Ureter (tissue), 1 donor: Measurements from ENCODE around the gene KPTN. TPM values are rescaled to one million over a fixed set of nuclear protein-coding genes. Genes with fewer than 3 reads are reported as not detected.

ENCODE experiments used
- DNase-seq: peaks from one replicate; pipeline ENCODE4 v3.0.0-alpha.2; 2020; ENCODE audit warnings: low spot score
- total RNA-seq: library from RNA; stranded (reverse); gene quantifications from one replicate; pipeline ENCODE4 v1.2.4, GENCODE V29; 2023
- donor health status: DM: yes; HTN: yes; CAD: no.

Gene KPTN
- 13.9 TPM for total RNA-seq

DNA sequence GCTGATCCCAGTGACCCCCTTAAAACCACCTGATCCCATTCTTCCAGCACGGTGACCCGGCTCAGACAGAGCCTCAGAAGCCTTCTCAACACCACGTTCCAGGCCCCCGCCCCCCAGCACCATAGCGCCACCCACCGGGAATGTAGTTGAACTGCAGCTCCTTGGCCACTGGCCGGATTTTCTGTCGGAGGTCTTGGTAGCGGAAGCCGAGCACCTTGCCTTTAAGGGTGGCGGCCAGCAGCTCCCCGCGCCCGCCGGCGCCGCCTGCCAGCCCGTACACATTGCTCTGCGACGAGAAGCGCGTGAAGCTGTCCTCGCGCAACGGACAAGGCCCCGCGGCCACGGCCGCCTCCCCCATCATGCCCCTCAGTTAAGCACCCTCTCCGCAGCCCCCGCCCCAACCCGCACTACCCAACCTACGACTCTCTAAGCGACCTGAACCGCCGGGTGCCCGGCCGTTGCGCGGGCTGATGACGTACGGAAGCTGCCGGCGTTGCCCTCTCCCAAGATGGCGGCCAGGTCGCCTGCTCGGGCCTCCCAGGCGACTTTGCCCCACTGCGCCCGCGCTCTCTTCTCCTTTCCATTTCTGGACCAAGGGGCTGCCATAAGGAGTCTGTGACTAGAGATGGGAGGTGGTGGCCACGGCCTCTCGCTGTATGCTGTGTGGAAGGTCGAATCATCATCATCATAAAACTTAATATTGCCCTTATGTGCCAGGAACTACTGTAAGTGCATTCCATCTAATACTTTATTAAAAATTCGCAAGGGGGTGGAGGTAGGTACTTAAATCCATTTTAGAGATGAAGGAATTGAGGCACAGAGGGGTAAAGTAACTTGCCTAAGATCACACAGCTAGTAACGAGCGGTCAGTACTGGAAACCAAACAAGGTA is at the start of gene KPTN:
KPTN (minus strand) TSS at position 420 of the 891 bp plus-strand sequence; CDS start at position 361, 59 bp downstream.
- DNase-seq = peak; percentile 87

DNA sequence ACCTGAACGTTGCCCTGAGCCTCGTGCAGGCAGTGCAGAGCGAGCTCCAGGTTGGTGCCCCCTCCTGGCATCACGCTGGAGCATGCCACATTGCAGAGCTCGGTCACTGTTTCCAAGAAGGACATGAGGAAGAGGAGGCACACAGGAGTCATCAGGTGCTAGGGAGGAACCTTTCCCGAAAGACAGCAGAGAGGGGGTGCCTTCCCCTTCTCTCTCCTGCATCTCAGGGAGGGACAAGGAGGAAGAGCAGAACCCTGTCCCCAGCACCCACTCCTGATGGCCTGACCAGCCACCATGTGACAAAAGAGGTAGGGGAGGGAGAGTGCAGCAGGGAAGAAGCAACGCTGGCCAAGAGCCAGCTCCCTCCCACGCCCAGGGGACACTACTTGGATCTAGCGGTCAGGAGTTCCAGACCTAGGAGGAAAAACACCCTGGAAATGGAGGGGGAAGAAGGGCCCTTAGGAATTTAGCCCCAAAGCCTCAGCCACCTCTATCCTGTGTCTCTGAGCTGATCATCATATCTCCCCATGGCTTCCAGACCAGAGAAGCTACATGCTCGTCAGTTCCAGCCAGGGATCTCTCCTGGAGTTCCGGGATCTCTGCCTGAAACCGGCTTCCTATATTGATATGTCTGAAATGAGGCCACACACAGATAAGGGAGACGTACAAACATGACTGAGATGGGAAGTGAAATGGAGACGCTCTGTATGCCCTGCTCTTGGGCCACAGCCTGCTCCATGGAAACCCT is 47.8 kb upstream of the KPTN start:
- no peak for DNase-seq

DNA sequence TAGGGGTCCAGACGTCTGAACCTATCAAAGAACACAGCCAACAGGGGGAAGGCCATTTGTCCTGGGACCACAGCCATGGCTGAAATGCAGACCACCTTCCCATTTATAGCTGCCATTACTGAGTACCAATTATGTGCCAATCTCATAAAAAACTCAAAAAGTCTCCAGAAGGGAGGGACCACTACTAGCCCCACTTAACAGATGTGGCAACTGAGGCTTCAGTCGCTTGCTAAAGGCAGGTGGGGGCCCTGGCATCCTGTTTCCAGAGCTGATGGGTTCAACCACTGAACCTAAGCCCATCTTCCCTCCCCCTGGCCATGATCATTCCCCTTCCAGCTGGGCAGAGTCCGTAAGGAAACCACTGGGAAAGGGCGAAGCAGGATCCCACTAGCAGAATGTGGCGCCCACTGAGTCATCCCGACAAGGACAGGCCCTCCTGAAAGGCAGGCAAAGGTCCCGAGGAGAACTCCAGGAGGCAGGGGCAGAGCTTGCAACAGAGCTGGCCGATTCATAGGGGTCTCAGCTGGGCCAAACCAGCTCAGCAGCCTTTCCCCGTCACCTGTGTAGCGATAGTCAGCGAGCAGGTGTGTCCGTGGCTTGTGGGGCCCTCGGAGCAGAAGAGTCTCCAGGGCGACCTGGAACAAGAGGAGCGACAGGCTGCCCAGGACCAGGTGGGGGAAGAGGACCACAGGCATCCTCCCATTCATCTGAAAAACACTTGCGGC is 45.2 kb upstream of the KPTN start:
- no peak for DNase-seq

DNA sequence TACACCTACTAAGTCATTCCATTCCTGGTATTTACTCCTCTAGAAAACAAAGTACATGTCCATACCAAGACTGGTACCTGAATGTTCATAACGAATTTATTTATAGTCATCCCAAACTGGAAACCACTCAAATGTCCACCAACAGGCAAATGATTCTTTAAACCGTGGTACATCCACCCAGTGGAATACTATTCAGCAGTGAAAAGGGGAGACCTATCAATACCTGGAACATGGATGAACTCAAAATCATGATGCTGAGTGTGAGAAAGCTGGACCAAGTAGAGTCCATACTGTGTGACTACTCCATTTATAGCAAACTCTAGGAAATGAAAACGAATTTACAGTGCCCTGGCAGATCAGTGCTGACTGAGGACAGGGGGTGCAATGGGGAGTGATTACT is 42.8 kb upstream of the KPTN start:
- no peak for DNase-seq

DNA sequence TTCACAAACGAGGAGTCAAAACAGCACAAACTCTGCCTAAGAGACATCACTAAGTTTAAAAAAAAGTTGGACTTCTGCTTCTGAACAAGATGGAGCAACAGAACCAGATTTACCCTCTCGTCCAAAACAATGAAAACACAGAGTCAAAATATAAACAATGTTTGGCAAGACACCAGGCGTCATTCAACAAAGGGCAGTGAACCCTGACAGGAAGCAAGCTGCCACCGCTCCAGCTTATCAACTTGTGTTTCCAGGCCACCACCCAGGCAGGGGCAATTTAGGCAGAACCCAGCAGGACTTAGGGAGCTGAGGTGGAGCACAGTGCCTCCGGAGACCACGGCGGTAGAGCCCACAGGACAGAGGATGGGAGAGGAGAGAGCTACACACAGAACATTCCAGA is 39.5 kb upstream of the KPTN start:
- no peak for DNase-seq

DNA sequence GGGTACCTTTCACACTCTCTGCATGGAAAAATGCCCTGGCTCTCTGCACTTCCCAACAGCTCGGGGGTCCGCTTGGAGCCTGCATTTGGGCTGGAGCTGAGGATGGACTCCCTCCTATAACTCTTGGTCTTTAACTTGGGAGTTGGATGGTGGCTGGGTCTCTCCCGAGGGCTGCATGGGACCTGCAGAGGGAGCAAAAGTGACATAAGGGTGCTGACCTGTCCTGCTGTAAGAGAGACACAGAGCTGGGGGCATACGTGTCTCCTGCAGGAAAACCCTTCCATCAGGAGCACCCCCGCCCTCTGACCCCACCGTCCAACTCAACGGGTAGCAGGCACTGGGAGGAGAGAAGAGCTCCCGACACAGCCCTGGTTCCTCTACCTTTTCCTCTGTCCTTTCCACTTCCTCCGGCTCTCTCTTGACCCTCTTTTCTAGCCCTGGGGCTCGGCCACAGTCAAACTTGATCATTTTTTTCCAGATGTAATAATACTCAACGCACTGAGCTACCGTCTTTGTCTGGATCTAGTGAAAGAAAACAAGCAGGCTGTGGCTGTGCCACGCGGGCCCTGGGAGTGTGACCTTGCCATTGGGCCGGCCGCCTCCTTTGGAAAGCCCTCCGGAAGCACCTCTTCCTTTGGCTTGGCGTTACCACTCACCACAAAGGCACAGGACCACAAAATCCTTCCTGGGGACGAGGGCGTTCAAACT is 37.6 kb upstream of the KPTN start:
- no peak for DNase-seq

DNA sequence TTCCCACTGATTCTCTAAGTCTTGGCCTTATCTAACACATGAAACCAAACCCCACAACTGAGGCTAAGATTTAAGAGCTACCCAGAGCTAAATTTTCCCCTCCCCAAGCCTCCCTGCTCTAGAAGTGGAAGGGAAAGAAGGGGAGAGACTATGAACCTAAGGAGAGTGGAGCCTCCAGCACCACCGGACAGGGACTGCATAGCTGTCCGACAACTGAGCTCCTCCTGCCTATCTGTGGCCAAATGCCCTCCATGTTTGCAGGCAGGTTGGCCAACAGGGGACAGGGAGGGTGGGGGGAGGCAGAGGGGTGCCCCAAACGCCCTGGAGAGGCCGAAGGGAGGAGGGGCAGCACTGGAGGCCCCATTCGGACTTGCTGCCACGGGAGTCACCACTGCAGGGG is 36.8 kb upstream of the KPTN start:
- DNase-seq = no peak

DNA sequence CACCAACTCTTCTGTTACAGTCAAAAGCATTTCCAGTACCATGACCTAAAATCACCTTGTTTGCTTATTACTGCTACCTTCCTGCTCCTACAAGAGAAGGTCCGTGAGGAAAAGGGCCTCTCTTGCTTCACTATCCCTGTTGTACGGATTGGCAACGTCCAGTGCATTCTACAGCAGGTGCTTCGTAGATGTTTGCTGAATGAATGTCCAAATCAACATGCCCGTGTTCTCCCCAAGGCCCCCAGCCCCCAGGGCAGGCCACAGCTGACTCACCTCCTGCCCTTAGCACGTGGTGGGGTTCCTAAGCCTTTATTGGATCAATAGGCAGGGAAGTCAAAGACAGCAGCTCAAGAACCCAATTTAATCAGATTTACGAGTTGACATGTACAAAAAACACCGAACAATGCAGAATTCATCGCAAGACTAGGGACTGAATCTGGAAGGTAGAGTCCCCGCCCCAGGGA is 36.4 kb upstream of the KPTN start:
- DNase-seq = no peak

DNA sequence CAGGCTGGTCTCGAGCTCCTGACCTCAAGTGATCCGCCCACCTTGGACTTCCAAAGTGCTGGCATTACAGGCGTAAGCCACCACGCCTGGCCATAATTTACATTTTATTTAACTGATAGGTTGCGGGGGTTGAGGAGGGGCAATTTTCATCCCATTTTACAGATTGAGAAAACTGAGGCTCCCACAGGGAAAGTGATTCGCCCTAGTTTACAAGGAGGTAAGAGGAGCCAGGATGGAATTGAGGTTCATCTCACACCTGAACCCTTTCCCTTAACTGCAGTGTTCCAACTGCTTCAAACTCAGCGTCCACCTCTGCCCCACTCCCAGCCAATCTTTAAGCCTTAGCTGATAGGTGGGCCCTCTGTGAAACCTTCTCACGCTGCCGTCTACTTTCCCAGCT is 34.8 kb upstream of the KPTN start:
- no peak for DNase-seq

DNA sequence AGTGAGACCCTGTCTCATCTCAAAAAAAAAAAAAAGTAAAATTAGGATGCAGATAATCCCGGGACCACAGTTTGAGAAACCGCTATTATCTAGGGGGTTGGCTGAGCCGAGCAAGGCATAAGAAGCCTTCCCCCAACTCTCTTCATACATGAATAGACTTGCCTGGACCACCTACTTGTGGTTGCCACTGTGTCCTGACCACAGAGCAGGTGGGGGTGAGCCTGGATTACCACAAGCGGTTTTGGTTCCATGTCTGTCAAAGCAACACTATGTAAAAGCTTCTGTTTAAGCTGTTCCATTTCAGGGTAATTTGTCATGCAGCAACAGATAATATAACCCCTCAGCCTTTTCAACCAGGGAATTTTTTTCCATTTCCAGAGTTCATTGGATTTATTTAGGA is 34.1 kb upstream of the KPTN start:
- no peak for DNase-seq

DNA sequence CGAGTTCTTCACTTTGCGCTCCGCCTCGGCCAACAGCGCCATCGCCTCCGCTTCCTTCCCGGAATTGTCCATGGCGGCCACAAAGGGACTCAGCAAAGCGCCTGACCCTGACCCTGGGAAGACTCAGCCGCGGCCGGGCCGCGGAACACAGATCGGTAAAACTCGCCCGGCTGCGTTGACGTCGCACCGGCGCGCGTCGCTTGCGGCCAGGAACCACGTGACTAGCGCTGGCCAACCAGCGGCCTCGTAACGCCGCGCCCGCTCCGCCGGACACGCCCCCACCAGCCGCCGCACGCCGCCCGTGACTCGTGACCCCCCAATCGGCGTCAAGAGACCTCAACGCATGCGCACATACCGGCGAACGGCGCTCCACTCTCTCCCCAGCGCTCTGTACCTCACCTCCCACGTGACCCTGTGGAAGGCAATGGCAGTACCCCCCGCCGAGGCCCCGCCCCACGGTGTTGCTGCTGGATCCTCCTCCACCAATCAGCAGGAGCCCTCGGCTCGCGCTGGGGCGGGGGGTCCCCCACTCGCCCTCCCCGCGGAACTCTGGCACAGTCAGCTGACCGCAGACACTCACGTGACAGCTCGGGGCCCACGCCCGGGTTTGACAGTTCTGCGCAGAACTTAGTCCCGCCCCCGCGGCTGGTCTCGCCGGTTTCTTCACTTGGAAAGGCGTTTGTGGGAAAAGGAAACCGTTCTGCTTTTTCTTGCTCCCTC is 31.0 kb upstream of the KPTN start, which contains the start of gene NAPA:
NAPA (minus strand) TSS at position 195 of the 720 bp plus-strand sequence; CDS start at position 72, 123 bp downstream.
- peak; percentile 100 for DNase-seq

DNA sequence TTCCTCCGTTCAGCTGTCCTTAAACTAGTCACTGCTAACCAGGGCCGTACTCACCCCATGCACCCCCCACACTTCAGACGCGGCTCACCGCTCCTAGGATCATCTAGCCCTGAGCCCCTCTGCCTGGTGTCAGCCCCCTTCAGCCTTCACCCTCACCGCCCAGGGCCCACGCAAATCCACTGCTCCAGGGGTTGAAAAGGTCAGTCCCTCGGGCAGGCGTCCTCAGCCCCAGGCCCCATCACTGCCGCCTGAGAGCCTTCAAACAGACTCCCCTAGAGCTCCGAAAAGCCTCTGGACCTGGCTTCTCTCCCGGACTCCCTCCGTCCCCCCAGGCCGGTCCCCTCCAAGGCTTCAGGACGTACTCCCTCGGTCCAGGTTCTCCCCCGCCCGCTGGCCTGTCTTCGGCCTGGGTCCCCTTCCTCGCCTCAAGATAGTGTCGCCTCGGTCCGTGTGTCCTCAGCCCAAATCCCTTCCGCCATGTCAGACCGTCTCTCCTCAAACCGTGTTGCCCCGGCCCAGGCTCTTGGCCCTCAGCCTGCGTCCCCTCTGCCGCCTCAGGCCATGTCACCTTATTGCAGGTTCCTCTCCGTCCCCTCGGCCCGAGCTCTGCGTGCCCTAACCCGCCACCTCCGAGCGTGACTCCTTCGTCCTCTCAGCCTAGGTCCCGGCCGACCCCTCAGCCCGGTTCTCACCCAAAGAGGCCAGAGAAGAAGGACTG is 30.3 kb upstream of the KPTN start:
- no peak for DNase-seq

DNA sequence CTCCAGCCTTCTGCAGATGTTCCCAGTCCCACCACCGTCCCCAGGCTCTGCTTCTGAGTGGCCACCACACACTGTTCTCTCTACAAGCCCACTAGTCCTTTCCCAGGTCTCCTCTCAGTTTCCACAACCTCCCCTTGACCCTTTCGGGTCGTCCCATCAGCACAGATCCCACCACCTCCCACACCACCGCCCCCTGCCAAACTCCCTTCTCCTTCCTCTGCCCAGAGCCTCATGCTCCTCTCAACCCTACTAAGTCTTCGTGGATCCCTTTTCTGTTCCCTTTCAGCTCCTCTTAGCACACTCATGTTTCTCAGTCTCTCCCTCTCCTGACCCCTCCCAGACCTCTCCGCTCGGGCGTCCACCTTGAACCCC is 28.9 kb upstream of the KPTN start:
- no peak for DNase-seq

DNA sequence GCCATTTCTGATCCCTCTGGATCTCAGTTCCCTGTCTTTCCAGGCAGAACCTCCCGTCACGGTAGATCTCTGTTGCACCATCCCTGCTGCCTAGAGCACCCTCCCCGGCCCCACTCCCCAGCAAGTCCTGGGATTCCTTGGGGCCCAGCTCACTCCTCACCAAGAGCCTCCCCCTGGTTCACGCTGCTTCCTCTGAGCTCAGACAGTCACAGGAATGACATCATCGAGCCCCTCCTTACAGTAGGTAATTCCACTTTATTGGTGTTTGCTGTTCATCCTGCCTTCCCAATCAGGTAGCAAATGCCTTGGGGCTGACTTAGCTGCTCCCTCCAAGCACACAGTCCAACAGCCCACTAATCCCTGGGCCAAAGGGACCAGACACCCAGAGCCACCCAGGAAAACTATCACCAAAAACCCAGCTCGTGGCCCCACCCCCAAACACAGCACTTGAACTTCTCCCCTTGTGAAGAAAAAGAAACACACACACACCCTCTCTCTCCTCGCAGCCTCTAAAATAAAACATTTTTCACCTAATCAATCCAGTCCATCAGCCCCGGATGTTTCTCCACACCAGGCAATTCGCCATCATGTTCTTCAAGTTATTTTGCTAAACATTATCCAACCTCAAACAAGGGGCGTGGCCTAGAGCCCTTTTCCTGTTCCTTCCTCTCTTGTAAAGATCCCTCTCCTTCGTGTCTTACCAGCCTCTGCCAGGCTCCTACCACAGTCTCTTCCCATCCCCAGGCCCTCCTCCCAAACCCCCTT is 28.3 kb upstream of the KPTN start:
- DNase-seq = peak; percentile 83

DNA sequence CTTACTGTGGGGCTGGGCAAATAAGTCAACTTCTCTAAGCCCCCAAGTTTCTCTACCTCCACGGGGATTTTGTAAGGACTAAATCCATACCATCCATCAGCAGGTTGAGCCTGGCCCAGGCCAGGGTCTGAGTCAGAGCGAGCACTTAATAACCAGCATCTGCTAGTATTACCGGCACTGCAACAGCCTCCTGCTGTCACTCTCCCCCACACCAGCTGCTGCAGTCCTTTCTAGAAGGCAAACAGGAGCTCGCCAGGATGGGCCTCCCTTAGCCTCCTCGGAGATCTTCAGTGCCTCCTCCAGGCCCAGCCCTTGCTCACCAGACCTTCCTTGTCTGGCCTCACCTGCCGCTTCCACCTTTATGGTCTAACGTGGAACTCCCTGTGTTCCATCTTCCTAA is 27.7 kb upstream of the KPTN start:
- no peak for DNase-seq

DNA sequence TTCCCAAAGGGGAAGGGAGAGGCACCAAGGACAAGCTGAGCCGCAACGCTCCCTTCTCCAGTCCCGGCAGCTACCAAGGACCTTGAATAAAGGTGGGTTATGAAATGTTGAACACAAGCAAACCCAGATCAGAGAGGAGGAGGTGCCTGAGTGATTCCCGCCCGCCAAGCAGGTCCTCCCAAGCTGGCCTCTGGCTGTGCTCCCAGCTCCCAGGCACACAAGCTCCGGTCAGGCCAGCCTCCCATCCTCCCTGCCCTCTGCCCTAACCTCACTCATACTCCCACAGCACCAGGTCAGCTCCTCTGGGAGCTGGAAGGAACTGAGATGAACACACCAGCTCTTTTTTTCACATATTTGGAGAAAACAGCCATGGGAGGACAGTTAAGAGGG is 27.1 kb upstream of the KPTN start:
- DNase-seq = no peak

DNA sequence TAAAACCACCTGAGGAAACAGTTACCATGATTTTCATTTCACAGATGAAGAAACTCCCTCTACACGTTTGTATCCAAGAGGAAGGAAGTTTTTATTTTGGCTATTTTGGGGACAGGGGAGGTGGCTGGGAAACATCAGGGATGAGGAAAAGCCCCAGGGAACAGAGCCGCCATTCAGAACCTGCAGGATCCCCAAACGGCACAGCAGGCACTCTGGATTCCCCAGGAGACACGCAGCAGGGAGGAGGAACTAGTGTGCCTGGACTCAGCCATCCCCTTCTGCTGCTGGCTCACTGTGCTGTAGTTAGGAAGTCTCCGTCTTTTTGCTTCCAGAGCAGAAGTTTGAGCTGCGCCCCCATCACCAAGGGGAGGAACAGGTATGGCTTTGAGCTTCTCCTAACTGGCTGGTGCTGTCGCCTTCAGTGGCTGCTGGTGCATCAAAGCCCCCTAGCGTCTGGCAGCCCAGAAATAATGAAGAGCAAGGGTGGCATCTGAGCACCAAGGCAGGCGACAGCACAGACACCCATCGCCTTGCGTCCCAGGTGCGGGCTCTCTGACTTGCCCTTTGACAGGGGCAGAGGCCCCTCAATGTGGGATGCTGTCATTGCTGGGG is 26.6 kb upstream of the KPTN start:
- no peak for DNase-seq

DNA sequence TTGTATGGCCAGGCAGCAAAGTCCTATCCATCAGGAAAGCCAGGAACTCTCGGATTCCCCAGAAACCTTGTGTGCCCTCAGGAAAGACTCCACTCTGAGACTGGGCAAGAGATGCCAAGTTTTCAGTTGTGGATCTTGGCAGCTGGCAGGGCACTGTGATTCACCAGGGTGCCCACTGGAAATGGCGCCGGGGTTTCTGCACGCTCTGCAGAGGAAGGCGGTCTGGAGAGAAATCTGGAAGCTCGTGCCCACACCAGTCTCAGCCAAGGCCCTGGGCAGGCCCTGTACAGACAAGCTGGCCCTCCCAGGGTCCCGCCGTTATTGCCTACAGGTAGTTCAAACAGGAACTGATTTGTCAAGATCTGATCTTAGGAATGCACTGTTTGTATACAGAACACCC is 26.0 kb upstream of the KPTN start:
- peak; percentile 79 for DNase-seq
